Measurements from ENCODE around the gene RAB12. TPM values are rescaled to one million over a fixed set of nuclear protein-coding genes. Genes with fewer than 3 reads are reported as not detected.

The RAB12 gene
- total RNA-seq, 1 experiment from 2014 or later = 32.7 TPM

DNA sequence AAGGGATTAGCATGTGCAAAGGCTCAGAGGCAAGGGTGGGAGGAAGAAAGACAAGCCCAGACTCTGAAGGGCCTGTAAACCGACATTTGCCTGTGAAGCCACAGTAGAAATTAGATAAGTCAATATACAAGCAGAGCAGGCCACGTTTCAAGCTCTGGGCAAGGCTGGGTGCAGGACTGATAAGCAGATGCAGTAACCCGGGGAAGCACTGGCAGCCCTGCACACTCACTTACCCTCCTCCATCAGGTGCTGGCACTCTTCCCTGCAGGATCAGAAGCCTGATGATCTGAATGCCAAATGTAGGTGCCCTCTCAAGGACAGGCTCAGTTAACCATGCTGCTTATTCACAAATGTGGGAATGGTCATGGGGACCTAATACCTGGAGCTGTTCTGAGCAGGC lies 46.3 kb upstream of the RAB12 start:
- TF ChIP-seq TCF7L2 (IDR thresholded peaks at IDR 0.05; ENCODE audit: borderline replicate concordance, extremely low read depth, insufficient read depth, insufficient read length) = no peak
- TF ChIP-seq EGR1 (IDR thresholded peaks at IDR 0.05; ENCODE audit: low read depth) = no peak
- no peak for TF ChIP-seq CBX3 (IDR thresholded peaks at IDR 0.05; ENCODE audit: low read depth)
- no peak for TF ChIP-seq ZFX (IDR thresholded peaks at IDR 0.05)
- no peak for TF ChIP-seq ELF1 (IDR thresholded peaks at IDR 0.05; ENCODE audit: borderline replicate concordance, low read depth)
- no peak for TF ChIP-seq EZH2 (IDR thresholded peaks at IDR 0.05)
- TF ChIP-seq, protein P1, sequence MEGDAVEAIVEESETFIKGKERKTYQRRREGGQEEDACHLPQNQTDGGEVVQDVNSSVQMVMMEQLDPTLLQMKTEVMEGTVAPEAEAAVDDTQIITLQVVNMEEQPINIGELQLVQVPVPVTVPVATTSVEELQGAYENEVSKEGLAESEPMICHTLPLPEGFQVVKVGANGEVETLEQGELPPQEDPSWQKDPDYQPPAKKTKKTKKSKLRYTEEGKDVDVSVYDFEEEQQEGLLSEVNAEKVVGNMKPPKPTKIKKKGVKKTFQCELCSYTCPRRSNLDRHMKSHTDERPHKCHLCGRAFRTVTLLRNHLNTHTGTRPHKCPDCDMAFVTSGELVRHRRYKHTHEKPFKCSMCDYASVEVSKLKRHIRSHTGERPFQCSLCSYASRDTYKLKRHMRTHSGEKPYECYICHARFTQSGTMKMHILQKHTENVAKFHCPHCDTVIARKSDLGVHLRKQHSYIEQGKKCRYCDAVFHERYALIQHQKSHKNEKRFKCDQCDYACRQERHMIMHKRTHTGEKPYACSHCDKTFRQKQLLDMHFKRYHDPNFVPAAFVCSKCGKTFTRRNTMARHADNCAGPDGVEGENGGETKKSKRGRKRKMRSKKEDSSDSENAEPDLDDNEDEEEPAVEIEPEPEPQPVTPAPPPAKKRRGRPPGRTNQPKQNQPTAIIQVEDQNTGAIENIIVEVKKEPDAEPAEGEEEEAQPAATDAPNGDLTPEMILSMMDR (IDR thresholded peaks at IDR 0.05 in 2 of 3, conservative IDR thresholded peaks at IDR 0.05 in 1 of 3; ENCODE audit: borderline replicate concordance in 1 of 3, insufficient read depth in 1 of 3, low read depth in 2 of 3, low read length in 2 of 3) = no peak
- TF ChIP-seq, protein P2, sequence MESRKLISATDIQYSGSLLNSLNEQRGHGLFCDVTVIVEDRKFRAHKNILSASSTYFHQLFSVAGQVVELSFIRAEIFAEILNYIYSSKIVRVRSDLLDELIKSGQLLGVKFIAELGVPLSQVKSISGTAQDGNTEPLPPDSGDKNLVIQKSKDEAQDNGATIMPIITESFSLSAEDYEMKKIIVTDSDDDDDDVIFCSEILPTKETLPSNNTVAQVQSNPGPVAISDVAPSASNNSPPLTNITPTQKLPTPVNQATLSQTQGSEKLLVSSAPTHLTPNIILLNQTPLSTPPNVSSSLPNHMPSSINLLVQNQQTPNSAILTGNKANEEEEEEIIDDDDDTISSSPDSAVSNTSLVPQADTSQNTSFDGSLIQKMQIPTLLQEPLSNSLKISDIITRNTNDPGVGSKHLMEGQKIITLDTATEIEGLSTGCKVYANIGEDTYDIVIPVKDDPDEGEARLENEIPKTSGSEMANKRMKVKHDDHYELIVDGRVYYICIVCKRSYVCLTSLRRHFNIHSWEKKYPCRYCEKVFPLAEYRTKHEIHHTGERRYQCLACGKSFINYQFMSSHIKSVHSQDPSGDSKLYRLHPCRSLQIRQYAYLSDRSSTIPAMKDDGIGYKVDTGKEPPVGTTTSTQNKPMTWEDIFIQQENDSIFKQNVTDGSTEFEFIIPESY (IDR thresholded peaks at IDR 0.05; ENCODE audit: extremely low read depth, insufficient replicate concordance, low read length) = no peak
- no peak for TF ChIP-seq POLR2A (IDR thresholded peaks at IDR 0.05; ENCODE audit: borderline replicate concordance, extremely low read depth, insufficient read depth, insufficient read length)
- intact Hi-C loops (cut with micrococcal nuclease) = no loop called here
- DNase-seq (ENCODE audit: low read depth, low spot score) = no peak
- no peak overlapping the region for H3K4me2 ChIP-seq (ENCODE audit: low read length)
- no peak overlapping the region for H3K27ac ChIP-seq (ENCODE audit: low read depth, low read length)
- H2AFZ ChIP-seq (ENCODE audit: low read depth, low read length, poor library complexity, severe bottlenecking) = no peak overlapping the region
- ChIA-PET RAD21 (ENCODE audit: low non-redundant PET in 1 of 2, low total read pairs in 2 of 2, uncharacterized antibody in 2 of 2, unreplicated experiment in 2 of 2) (no interaction called here), CTCF (no interaction called here), POLR2A (no interaction called here)
- H3K27me3 ChIP-seq (ENCODE audit: insufficient read depth, low read length) = no peaks in the 10 kb centered on the region
- no peaks in the 10 kb centered on the region for H3K4me1 ChIP-seq (ENCODE audit: control insufficient read depth in 1 of 2, insufficient read depth in 2 of 2, low read length in 2 of 2)
- no peak overlapping the region for H3K9ac ChIP-seq (ENCODE audit: low read length)
- no peaks in the 10 kb centered on the region for H4K20me1 ChIP-seq (ENCODE audit: insufficient read depth)
- no peak overlapping the region for H3K4me3 ChIP-seq (replicated peaks in 1 of 2; ENCODE audit: low read depth in 1 of 2, low read length in 2 of 2)
- no peaks in the 10 kb centered on the region for H3K9me3 ChIP-seq (ENCODE audit: control insufficient read depth in 1 of 2, insufficient read depth in 1 of 2, low read depth in 1 of 2, low read length in 2 of 2)
- H3K36me3 ChIP-seq (ENCODE audit: control insufficient read depth in 1 of 2, insufficient read depth in 2 of 2, low read length in 2 of 2) = no peaks in the 10 kb centered on the region
- no peaks in the 10 kb centered on the region for H3K79me2 ChIP-seq (ENCODE audit: insufficient read depth, low read length)
- H3K9me2 ChIP-seq (ENCODE audit: insufficient read depth) = no peaks in the 10 kb centered on the region
- ATAC-seq = no peak
- no TSS peak for BruUV-seq (replicated peaks)
